OCI-LY1 (cell line): ENCODE measurements around the gene MMAB.

ENCODE experiments used
- H2AFZ ChIP-seq: fragments of 200-600 bp; sonication (generic), shearing (Covaris generic); 2 replicates; pipeline ENCODE4 v1.6.0; 2014; ENCODE audit warnings: antibody characterized with exemption, mild to moderate bottlenecking, low read length
- H3F3A ChIP-seq: fragments of 200-600 bp; sonication (generic), shearing (Covaris generic); 2 replicates; pipeline ENCODE4 v1.6.0; 2014; ENCODE audit warnings: mild to moderate bottlenecking, antibody characterized with exemption, low read length, moderate library complexity; ENCODE audit not compliant: insufficient read depth
- H3K27ac ChIP-seq: fragments of 200-600 bp; sonication (generic); 2 replicates; pipeline ENCODE4 v1.5.1; 2014; ENCODE audit warnings: low read length, mixed run types, mild to moderate bottlenecking, low read depth; ENCODE audit not compliant: poor library complexity, severe bottlenecking
- H3K27me3 ChIP-seq: fragments of 200-600 bp; sonication (generic); 2 replicates; pipeline ENCODE4 v1.6.0; 2014; ENCODE audit warnings: antibody characterized with exemption, mild to moderate bottlenecking, low read length, moderate library complexity; ENCODE audit not compliant: insufficient read depth
- H3K36me3 ChIP-seq: fragments of 200-600 bp; sonication (generic); 2 replicates; pipeline ENCODE4 v1.6.1; 2014; ENCODE audit warnings: mild to moderate bottlenecking, antibody characterized with exemption, low read length, moderate library complexity, mixed read lengths; ENCODE audit not compliant: insufficient read depth
- H3K4me1 ChIP-seq: fragments of 200-600 bp; sonication (generic); 2 replicates; pipeline ENCODE4 v1.5.1; 2014; ENCODE audit warnings: mild to moderate bottlenecking, low read length, moderate library complexity; ENCODE audit not compliant: insufficient read depth, severe bottlenecking
- H3K4me2 ChIP-seq: fragments of 200-600 bp; sonication (generic), shearing (Covaris generic); 2 replicates; pipeline ENCODE4 v1.6.1; 2014; ENCODE audit warnings: low read length
- H3K4me3 ChIP-seq: fragments of 200-600 bp; sonication (generic); 2 replicates; pipeline ENCODE4 v1.5.1; 2014; ENCODE audit warnings: low read length, low read depth, mild to moderate bottlenecking, mixed read lengths; ENCODE audit not compliant: poor library complexity, severe bottlenecking
- H3K79me2 ChIP-seq: fragments of 200-600 bp; shearing (Covaris generic); 2 replicates; pipeline ENCODE4 v1.6.1; 2016; ENCODE audit warnings: mixed run types, low read length, mixed read lengths; ENCODE audit not compliant: insufficient read depth
- H3K9ac ChIP-seq: fragments of 200-600 bp; sonication (generic), shearing (Covaris generic); 2 replicates; pipeline ENCODE4 v1.6.1; 2014; ENCODE audit warnings: mild to moderate bottlenecking, low read length, mixed read lengths
- H3K9me2 ChIP-seq: fragments of 200-600 bp; sonication (generic), shearing (Covaris generic); 2 replicates; pipeline ENCODE4 v1.6.1; 2014; ENCODE audit warnings: low read depth, mild to moderate bottlenecking, low read length, mixed read lengths
- H3K9me3 ChIP-seq: fragments of 200-600 bp; shearing (Covaris generic); 2 replicates; pipeline ENCODE4 v1.6.1; 2014; ENCODE audit warnings: low read length, mixed read lengths
- H4K20me1 ChIP-seq: fragments of 200-600 bp; sonication (generic), shearing (Covaris generic); 2 replicates; pipeline ENCODE4 v1.6.0; 2016; ENCODE audit warnings: mild to moderate bottlenecking, low read length; ENCODE audit not compliant: insufficient read depth
- CTCF ChIP-seq: fragments of 200-600 bp; sonication (generic), shearing (Covaris generic); IDR thresholded peaks from 2 replicates; pipeline ENCODE4 v1.5.1; 2017; ENCODE audit warnings: mild to moderate bottlenecking, antibody characterized with exemption, low read length, moderate library complexity, mixed read lengths
- EZH2 ChIP-seq: fragments of 200-600 bp; sonication (generic), shearing (Covaris generic); IDR thresholded peaks from 2 replicates; pipeline ENCODE4 v1.8.0; 2017; ENCODE audit warnings: borderline replicate concordance, mixed run types, mild to moderate bottlenecking, antibody characterized with exemption, low read length, moderate library complexity, mixed read lengths

The MMAB gene

GRCh38 chr12:109539508-109539907 lies 33.8 kb downstream of the MMAB start:
- no peak overlapping the region for H3K4me2 ChIP-seq
- no peak overlapping the region for H3K9ac ChIP-seq
- no peaks in the 10 kb centered on the region for H3K9me2 ChIP-seq
- no peaks in the 10 kb centered on the region for H4K20me1 ChIP-seq
- H3K36me3 ChIP-seq, result no peaks in the 10 kb centered on the region
- H3K9me3 ChIP-seq, result no peaks in the 10 kb centered on the region
- H3K79me2 ChIP-seq, result no peaks in the 10 kb centered on the region
- TF ChIP-seq EZH2 (no peak), CTCF (no peak)
- H3K27ac ChIP-seq, result no peak overlapping the region
- H3F3A ChIP-seq, result no peaks in the 10 kb centered on the region
- H2AFZ ChIP-seq, result no peak overlapping the region
- no peaks in the 10 kb centered on the region for H3K27me3 ChIP-seq
- H3K4me3 ChIP-seq, result no peak overlapping the region
- H3K4me1 ChIP-seq, result no peaks in the 10 kb centered on the region

GRCh38 chr12:109538191-109538863 lies 35.0 kb downstream of the MMAB start:
- Histone ChIP-seq H3K9ac (no peak overlapping the region), H3K9me2 (no peaks in the 10 kb centered on the region), H3K4me2 (no peak overlapping the region), H2AFZ (no peak overlapping the region), H3K4me1 (no peaks in the 10 kb centered on the region), H3K4me3 (no peak overlapping the region), H3K9me3 (no peaks in the 10 kb centered on the region), H3K27me3 (no peaks in the 10 kb centered on the region), H4K20me1 (no peaks in the 10 kb centered on the region), H3F3A (no peaks in the 10 kb centered on the region), H3K79me2 (no peaks in the 10 kb centered on the region), H3K27ac (no peak overlapping the region), H3K36me3 (no peaks in the 10 kb centered on the region)
- TF ChIP-seq EZH2 (no peak), CTCF (no peak)

GRCh38 chr12:109537136-109537535 lies 36.2 kb downstream of the MMAB start:
- Histone ChIP-seq H3K27me3 (no peaks in the 10 kb centered on the region), H4K20me1 (no peaks in the 10 kb centered on the region), H3K36me3 (no peaks in the 10 kb centered on the region), H3K4me2 (no peak overlapping the region), H2AFZ (no peak overlapping the region), H3K79me2 (no peaks in the 10 kb centered on the region), H3K4me1 (no peaks in the 10 kb centered on the region), H3K9ac (no peak overlapping the region), H3K9me2 (no peaks in the 10 kb centered on the region), H3K9me3 (no peaks in the 10 kb centered on the region), H3F3A (no peaks in the 10 kb centered on the region), H3K27ac (no peak overlapping the region), H3K4me3 (no peak overlapping the region)
- TF ChIP-seq EZH2 (no peak), CTCF (no peak)
